ES-I3 (cell line): ENCODE measurements around the gene HAO2.

Experiments
- H3K36me3 ChIP-seq: 2 replicates; pipeline ENCODE4 v1.6.1; 2013; ENCODE audit warnings: mild to moderate bottlenecking, low read length, control low read depth, moderate library complexity; ENCODE audit not compliant: insufficient read depth
- H3K4me1 ChIP-seq: 2 replicates; pipeline ENCODE4 v1.6.1; 2013; ENCODE audit warnings: mild to moderate bottlenecking, control low read depth, low read length; ENCODE audit not compliant: insufficient read depth
- H3K9ac ChIP-seq: 2 replicates; pipeline ENCODE4 v1.6.1; 2013; ENCODE audit warnings: low read depth, mild to moderate bottlenecking, low read length, moderate library complexity
- H3K9me3 ChIP-seq: 2 replicates; pipeline ENCODE4 v1.6.1; 2013; ENCODE audit warnings: mild to moderate bottlenecking, low read length, moderate library complexity; ENCODE audit not compliant: control insufficient read depth, insufficient read depth

The HAO2 gene

DNA sequence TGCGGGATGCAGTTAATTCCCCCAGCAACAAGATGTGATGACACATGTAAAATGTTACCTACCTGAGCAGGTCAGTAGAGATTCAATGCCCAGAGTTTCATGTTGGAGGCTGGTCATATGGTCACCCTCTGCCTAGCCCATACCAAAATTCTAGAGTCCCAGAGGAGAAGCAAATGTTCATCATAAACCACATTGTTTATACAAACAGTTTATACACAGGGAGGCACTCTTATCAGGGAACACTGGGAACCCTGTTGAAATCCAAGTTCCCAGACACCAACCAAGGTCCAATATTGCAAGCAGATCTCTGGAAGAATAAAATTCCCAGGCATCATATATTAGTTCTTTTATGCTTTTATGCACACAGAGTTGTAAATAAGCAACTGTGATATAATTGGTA lies 10.5 kb downstream of the HAO2 start:
- Histone ChIP-seq H3K9me3 (no peaks in the 10 kb centered on the region), H3K36me3 (no peaks in the 10 kb centered on the region), H3K9ac (no peak overlapping the region), H3K4me1 (no peaks in the 10 kb centered on the region)

GRCh38 chr1:119380304-119380703 lies 11.7 kb downstream of the HAO2 start:
- no peaks in the 10 kb centered on the region for H3K9me3 ChIP-seq
- H3K9ac ChIP-seq, result no peak overlapping the region
- H3K4me1 ChIP-seq, result no peaks in the 10 kb centered on the region
- H3K36me3 ChIP-seq, result no peaks in the 10 kb centered on the region

DNA sequence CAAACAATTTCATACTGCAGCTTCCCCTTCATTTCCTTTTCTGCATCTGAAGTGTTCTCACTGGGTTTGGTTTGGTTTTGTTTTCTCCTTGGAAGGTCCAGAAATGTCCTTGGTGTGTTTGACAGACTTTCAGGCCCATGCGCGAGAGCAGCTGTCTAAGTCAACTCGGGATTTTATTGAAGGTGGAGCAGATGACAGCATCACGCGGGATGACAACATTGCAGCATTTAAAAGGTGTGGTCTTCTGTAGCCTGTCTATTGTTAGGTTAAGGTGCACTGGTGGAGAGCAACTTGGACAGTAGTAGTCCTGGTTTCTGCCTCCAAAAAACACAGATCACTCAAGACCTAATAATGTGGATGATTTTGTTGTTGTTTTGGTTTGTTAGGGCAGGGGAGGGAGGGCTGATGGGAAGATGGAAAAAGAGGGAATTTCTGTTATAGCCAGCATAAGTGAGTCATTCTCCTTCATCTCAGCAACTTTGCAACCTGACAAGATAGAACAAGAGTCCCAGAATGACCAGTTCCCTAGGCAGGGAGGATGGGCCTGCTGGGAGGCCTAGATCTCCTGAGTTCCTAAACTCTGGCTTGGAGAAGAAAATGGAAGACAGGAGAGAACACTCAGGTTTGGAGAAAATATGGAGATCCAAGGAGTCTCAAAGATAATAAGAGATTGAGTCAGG lies 12.5 kb downstream of the HAO2 start:
- no peaks in the 10 kb centered on the region for H3K36me3 ChIP-seq
- H3K9me3 ChIP-seq, result no peaks in the 10 kb centered on the region
- no peaks in the 10 kb centered on the region for H3K4me1 ChIP-seq
- no peak overlapping the region for H3K9ac ChIP-seq

DNA sequence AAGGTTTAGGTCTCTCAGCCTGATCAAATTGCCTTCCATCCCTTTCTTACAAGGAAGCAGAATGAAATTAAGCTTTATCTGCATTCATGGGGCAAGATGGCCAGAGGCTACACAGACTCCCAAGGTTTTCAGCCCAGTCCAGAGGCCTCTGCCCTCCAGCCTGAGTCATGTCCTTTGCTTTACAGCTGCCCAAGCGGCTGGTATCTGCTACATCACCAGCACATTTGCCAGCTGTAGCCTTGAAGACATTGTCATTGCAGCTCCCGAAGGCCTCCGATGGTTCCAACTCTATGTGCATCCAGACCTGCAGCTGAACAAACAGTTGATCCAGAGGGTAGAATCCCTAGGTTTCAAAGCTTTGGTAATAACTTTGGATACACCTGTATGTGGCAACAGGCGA lies 16.0 kb downstream of the HAO2 start:
- H3K36me3 ChIP-seq, result no peaks in the 10 kb centered on the region

GRCh38 chr1:119385650-119386049 lies 17.1 kb downstream of the HAO2 start:
- H3K9me3 ChIP-seq, result no peaks in the 10 kb centered on the region
- no peaks in the 10 kb centered on the region for H3K4me1 ChIP-seq

More for the DNA sequence above, 16.0 kb downstream of the HAO2 start:
- Histone ChIP-seq H3K4me1 (no peaks in the 10 kb centered on the region), H3K9ac (no peak overlapping the region), H3K9me3 (no peaks in the 10 kb centered on the region)

GRCh38 chr1:119387858-119388257 lies 19.3 kb downstream of the HAO2 start:
- H3K9ac ChIP-seq, result no peak overlapping the region
- H3K36me3 ChIP-seq, result no peaks in the 10 kb centered on the region
- H3K9me3 ChIP-seq, result no peaks in the 10 kb centered on the region
- no peaks in the 10 kb centered on the region for H3K4me1 ChIP-seq

More at GRCh38 chr1:119385650-119386049, 17.1 kb downstream of the HAO2 start:
- H3K36me3 ChIP-seq, result no peaks in the 10 kb centered on the region
- no peak overlapping the region for H3K9ac ChIP-seq

DNA sequence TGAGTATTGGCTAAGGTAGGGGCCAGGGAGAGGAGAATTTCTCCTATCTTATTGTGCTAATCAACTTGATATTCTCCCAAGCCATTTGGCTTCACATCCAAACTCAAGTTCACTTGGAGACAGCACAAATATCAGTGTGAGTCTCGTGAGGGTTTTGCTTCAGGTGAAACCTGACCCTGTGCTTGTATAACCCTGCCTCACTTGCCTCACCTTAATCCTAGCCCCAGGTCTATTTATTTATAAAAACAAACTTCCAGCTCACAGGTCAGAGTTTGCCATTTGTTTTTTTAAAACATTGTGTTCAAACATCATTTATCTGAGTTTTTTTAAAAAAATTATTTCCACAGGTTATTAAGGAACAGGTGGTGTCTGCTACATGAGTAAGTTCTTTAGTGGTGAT lies 19.9 kb downstream of the HAO2 start:
- Histone ChIP-seq H3K36me3 (no peaks in the 10 kb centered on the region), H3K9ac (no peak overlapping the region), H3K9me3 (no peaks in the 10 kb centered on the region), H3K4me1 (no peaks in the 10 kb centered on the region)

GRCh38 chr1:119390526-119390925 lies 21.9 kb downstream of the HAO2 start:
- no peaks in the 10 kb centered on the region for H3K4me1 ChIP-seq
- H3K36me3 ChIP-seq, result no peaks in the 10 kb centered on the region
- H3K9ac ChIP-seq, result no peak overlapping the region
- H3K9me3 ChIP-seq, result no peaks in the 10 kb centered on the region

DNA sequence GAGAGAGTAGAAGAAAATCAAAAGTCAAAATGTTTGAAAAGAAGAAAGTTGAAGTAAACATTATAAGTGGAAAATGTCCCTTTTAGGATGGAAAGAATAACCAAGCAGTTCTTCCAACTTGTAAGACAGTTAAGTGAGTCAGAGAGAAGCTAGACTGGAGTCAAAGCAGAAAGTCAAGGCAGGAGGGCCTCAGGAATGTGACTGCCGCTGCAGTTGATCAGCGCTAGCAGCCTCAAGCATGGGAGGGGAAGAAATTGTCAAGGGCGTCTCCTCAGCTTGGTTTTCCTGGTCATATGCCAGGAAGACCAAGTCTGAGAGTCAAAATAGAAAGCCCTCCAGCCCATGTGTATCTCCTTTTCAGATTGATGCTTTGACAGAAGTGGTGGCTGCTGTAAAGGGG lies 23.2 kb downstream of the HAO2 start:
- no peaks in the 10 kb centered on the region for H3K4me1 ChIP-seq
- H3K36me3 ChIP-seq, result no peaks in the 10 kb centered on the region
- no peak overlapping the region for H3K9ac ChIP-seq
- no peaks in the 10 kb centered on the region for H3K9me3 ChIP-seq

GRCh38 chr1:119394085-119394484 lies 25.5 kb downstream of the HAO2 start:
- H3K4me1 ChIP-seq, result no peaks in the 10 kb centered on the region
- H3K9me3 ChIP-seq, result no peaks in the 10 kb centered on the region
- no peaks in the 10 kb centered on the region for H3K36me3 ChIP-seq
- no peak overlapping the region for H3K9ac ChIP-seq

GRCh38 chr1:119396982-119397381 lies 28.4 kb downstream of the HAO2 start:
- Histone ChIP-seq H3K9me3 (no peaks in the 10 kb centered on the region), H3K9ac (no peak overlapping the region), H3K4me1 (no peaks in the 10 kb centered on the region), H3K36me3 (no peaks in the 10 kb centered on the region)

GRCh38 chr1:119397986-119398385 lies 29.4 kb downstream of the HAO2 start:
- H3K9me3 ChIP-seq, result no peaks in the 10 kb centered on the region
- H3K36me3 ChIP-seq, result no peaks in the 10 kb centered on the region
- H3K4me1 ChIP-seq, result no peaks in the 10 kb centered on the region
- no peak overlapping the region for H3K9ac ChIP-seq

GRCh38 chr1:119404736-119405135 lies 36.2 kb downstream of the HAO2 start:
- Histone ChIP-seq H3K9ac (no peak overlapping the region), H3K9me3 (no peaks in the 10 kb centered on the region), H3K36me3 (no peaks in the 10 kb centered on the region), H3K4me1 (no peaks in the 10 kb centered on the region)

- no peaks in the 10 kb centered on the region for H3K36me3 ChIP-seq
- no peak overlapping the region for H3K9ac ChIP-seq
- no peaks in the 10 kb centered on the region for H3K4me1 ChIP-seq
- H3K9me3 ChIP-seq, result no peaks in the 10 kb centered on the region
Measured at GRCh38 chr1:119409731-119410130, 41.1 kb downstream of the HAO2 start.

DNA sequence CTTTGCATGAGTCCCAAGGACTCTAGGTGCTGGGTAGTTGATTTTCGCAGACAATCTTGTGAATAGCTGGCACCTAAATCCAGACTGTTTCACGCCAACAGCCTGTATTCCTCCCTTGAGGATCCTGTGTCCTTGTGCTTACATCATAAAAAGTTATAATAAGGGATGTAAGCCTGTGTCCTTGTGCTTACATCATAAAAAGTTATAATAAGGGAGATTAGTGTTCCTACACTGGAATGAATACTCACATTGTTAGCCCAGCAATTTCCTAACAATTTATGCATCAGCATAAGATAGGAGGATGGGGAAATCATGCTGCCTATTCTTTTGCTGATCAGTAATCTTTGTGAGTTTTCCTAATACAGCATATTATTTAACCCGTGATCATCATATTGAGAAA lies 42.4 kb downstream of the HAO2 start:
- Histone ChIP-seq H3K9ac (no peak overlapping the region), H3K36me3 (no peaks in the 10 kb centered on the region), H3K9me3 (no peaks in the 10 kb centered on the region), H3K4me1 (no peaks in the 10 kb centered on the region)

- Histone ChIP-seq H3K4me1 (no peaks in the 10 kb centered on the region), H3K9me3 (no peaks in the 10 kb centered on the region), H3K36me3 (no peaks in the 10 kb centered on the region), H3K9ac (no peak within 1 kb of the TSS)
Measured at GRCh38 chr1:119414950-119415349, 46.4 kb downstream of the HAO2 start, which contains the start of gene HSD3B2. TSS of gene HSD3B2 (plus strand) at chr1:119415150. CDS start at chr1:119415420, 270 bp downstream.
